ENCODE measurements around the gene ILK.

ILK gene

DNA sequence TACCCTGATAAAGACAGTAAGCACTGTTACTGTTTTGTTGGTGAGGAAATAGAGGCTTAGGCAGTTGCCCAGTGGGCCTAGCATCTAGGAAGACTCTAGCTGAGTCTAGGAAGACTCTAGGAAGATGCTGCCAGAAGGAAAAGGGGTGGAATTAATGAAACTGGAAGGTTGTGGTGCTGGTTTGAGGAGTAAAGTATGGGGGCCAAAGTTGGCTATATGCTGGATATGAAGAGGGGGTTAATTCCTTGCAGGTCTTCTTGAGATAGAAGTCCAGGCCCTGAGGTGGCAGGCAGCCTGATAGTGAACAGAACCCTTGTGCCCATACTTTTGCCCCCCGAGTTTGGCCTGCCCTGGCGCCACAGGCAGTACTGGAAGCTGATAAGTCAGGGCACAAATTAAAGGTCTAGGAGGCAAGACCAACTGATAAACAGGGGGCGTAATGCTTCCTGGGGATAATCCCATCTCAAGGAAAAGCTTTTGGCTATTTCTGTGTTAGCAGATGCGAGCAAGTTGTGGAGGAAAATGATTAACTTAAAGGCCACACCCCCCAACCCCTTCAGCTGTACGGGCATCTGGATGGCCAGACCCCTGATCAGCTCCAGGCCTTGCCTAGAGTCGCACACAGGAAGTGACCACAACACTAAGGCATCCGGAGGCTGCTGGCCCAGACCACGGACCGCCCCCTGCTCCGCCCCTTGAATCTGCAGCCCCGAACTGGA, 3.1 kb downstream of the ILK start:
- peak; percentile 85 for DNase-seq (ENCODE audit: low read depth)

DNA sequence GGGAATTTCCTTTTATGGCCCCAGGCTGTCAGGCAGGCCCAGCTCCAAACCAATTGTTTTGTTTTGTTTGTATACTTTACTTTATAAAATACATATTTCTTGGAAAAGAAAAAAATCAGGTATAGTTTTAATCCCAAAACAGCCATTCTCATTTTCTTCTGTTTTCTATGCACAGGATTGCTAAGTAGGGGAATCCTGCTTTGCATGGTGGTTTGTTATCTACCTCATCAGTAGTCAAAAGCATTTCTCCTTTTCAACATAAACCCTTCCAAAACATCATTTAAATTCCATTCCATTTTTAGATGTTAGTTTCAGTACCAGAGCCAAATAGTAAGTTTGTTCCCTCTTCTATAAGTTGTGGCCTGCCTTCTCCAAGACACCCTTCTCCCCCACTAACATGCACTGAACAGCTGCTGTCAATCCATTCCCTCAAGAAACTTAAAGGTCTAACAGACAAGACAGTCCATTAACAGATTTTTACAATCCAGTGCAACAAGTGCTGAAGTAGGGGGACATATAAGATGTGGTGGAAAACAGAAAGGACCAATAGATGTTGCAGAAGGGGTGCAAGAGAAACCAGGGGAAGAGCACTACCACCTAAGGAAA, 3.7 kb downstream of the ILK start:
- no peak for DNase-seq (ENCODE audit: low read depth)

DNA sequence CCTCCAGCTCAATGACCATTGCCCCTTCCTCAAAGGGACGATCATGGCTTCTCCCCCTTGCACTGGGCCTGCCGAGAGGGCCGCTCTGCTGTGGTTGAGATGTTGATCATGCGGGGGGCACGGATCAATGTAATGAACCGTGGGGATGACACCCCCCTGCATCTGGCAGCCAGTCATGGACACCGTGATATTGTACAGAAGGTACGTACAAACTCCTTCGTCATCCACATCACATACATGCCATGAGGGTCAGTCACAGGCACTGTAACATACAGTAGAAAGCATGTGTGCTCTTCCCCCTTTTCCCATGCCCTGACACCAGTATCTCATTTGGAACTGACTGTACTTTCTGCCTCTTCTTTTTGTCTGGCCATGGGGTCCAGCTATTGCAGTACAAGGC, 4.4 kb downstream of the ILK start:
- no peak for DNase-seq (ENCODE audit: low read depth)

DNA sequence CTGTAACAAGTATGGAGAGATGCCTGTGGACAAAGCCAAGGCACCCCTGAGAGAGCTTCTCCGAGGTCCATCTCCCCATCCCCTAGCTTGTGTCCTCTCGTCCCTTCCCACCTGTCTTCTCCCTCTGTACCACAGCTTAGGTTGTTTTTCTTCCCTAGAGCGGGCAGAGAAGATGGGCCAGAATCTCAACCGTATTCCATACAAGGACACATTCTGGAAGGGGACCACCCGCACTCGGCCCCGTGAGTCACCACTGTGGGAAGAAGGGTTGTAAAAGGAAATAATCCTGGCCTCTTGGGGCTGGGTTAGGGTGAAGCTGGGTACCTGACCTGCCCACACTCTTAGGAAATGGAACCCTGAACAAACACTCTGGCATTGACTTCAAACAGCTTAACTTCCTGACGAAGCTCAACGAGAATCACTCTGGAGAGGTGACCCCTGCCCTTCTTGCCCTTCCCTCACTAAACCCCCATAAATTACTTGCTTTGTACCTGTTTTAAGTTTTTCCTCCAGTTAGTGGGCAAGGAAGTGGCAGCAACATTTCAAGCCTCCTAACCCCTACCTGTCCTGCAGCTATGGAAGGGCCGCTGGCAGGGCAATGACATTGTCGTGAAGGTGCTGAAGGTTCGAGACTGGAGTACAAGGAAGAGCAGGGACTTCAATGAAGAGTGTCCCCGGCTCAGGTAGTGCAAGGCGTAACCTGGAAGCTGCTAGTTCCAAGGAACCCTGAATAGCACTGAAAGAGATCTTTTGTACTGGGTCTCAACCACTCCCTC, 5.3 kb downstream of the ILK start:
- DNase-seq (ENCODE audit: low read depth), result no peak

DNA sequence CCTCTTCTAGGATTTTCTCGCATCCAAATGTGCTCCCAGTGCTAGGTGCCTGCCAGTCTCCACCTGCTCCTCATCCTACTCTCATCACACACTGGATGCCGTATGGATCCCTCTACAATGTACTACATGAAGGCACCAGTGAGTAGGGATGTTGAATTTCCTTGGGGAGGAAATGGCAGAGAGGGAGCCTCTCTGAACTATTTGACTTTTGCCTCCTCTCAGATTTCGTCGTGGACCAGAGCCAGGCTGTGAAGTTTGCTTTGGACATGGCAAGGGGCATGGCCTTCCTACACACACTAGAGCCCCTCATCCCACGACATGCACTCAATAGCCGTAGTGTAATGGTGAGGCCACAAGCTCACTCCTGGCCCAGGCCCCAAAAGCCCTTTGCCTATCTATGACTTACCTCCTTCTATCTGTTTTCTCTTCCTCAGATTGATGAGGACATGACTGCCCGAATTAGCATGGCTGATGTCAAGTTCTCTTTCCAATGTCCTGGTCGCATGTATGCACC, 6.0 kb downstream of the ILK start:
- no peak for DNase-seq (ENCODE audit: low read depth)

DNA sequence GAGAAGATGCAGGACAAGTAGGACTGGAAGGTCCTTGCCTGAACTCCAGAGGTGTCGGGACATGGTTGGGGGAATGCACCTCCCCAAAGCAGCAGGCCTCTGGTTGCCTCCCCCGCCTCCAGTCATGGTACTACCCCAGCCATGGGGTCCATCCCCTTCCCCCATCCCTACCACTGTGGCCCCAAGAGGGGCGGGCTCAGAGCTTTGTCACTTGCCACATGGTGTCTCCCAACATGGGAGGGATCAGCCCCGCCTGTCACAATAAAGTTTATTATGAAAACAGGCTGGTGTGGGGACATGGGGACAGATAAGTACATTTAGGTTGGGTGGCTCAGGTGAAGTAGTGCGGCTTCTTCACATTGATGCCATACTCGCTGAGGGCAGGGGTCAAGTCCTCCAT, 7.0 kb downstream of the ILK start:
- DNase-seq (ENCODE audit: low read depth), result no peak

DNA sequence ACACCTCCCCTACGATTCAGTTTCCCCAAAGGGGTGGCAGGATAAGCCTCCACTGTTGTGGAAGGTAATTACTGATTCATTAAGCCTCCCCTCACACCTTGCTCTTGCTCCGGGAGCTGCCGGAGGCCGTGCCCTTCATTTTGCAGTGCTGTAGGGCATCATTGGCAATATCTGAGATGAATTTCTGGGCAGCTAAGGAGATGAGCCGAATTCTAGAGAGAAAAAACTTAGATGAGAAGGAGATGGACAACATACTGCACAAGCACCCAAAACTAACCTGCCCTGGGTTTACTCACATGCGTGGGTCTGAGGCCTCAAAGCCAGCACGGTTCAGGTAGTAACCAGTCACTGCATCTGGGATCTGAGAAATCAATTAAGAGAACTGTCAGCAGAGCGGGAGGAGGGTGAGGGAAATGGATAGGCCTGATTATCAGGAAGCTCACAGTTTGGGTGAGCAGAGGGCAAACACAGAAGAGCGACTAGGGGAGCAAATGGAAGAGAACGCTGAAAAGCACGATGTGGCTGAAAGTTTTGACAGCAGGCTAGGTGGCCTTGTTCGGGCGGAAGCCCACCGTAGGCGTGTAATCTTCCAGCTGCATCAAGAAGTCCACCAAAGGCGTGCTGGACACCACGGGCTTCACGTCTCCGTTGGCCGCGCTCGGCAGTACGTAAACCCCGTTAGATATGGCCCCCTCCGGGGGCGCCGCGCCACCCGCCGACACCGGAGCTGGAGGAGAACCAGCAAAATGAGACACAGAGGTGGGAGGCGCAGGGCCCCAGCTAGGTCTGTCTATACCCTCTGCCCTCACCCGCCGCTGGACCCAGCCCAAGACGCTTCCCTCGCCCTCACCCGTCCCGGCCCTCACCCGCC, 7.8 kb downstream of the ILK start:
- DNase-seq (ENCODE audit: low read depth), result no peak

DNA sequence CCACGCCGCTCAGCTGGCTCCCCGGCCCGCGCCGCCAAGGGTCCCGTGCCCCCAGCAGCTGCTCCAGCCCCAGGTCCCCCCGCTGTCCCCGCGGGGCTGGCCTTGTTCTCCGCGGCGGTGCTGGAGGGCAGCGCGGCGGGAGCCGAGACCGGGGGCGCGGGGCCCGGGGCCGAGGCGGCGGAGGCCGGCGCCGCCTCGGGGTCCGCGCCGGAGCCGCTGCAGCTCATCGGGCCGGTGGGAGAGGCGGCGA, 8.3 kb downstream of the ILK start:
- no peak for DNase-seq (ENCODE audit: low read depth)

DNA sequence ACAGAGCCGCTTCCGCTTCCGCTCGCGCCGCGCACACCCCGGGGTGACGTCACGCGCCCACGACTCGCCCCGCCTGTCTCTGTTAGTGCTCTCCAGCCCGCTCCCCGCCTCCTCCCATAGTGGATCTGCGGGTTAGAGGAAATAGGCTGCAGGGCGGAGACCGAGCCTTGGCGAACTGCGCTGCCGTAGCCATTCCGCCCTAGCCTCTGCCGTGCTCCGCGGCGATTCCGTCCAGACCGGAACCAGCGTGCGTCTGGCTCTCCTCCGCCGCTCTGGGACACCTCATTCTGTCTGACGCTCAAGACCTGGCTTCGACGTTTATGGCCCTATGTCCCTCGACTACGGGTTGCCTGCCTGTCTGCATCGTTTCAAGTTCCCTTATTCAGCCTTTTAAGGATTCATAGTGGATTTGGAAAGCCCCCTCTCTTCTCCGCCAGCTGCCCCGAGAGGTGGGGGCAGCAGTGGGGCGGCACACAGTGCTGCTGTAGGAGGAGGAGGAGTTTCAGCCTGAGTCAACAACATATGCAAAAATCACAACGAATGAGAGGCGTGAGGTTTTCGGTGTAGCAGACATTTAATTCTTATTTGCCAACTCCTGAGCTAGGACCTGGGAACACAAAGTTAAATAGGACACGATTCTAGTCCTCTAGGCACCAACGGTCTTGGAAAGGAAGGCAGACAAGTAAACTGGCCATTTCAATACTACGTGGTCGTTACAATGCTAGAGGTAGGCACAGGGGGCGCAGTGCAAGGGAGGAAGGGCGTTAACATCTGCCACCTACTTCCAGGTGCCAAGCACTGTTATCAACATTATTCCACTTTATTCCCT, 8.9 kb downstream of the ILK start, which contains the start of gene TAF10:
Gene TAF10 (minus strand): TSS at position 4 of the 829 bp plus-strand sequence. CDS start 27 bp downstream, outside the sequence.
- DNase-seq (ENCODE audit: low read depth), result peak; percentile 77

DNA sequence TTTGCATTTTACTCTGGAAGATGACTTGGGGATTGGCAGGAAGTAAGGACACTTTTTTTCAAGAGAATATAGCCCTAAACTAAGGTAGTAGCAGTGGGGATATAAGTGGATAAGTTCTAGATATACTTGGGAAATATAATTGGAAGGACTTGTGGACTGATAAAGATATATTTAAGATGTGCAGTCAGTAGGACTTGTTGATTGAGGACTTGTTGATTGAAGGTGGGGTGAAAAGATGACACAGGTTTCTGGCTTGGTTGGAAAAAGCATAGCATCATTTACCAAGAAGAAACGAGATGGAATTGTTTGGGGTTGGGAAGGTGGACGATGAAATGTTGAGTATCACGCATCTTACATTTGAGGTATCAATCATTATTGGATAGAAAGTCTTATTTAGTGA, 9.9 kb downstream of the ILK start:
- no peak for DNase-seq (ENCODE audit: low read depth)

DNA sequence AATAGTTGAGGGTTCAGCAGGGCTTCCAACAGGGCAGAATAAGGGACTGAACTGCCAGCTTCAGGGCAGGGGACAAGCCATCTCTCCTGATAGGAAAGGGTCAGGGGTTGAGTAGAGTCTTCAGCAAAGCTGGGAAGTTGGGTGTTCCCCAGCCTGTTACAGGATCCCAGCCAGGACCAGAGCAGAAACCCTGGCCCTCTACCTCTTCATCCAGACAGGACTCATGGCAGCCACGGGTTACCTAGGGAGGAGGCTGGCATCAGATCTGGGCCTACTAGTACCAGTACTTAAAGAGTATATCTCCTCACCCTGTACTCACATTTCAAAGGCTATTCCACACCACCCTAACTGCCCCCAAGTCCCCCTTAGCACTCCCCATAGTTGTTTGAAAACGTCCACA, 10.9 kb downstream of the ILK start:
- DNase-seq (ENCODE audit: low read depth), result no peak

DNA sequence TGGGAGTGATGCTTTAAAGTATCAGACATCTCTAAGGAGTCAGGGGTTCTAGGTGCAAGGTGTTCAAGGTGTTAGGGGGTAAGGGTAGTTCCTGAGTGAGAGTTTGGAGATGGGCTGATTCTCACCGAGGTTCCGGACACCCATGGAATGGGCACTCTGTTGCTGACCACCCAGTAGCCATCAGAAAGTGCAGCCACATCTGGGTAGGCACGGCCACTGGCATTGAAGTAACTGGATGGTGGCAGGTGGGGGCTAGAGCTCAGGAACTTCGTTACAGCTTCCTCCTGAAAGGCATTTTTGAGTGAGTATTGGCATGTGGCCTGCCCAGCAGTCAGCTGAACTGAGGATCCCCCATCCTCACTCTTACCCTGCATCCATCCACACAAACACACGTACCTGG, 11.5 kb downstream of the ILK start:
- no peak for DNase-seq (ENCODE audit: low read depth)

DNA sequence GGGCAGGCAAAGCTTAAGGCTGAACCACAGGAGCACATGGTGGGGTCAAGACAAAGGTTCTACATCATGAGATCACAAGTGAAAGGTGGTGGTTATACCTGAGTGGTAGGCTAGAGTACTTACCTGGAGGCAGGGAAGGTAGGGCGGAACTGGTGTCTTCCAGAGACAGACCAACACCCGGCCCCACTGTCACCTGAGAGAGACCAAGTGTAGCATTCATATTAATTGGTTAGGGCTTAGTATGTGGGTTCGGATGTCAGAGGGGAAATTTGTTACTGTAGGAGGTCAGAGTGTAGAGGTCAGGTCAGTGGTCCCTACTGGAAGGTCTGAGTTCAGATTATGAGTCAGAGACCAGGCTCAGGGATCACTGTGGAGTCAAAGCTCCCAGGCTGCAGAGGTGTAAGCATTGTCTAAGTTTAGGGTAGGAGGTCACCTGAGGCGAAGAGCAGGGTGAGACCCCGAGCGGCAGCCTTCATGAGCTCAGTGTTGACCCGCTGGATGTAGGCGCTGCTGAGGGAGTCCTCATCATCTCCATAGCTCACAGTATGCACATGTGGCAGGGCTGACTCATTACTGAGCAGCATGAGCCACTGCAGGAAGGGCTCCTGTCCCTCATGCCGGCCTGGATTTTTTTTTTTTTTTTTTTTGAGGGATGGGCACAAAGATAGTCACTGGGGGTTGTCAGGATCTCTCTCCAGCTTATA, 12.5 kb downstream of the ILK start:
- no peak for DNase-seq (ENCODE audit: low read depth)

DNA sequence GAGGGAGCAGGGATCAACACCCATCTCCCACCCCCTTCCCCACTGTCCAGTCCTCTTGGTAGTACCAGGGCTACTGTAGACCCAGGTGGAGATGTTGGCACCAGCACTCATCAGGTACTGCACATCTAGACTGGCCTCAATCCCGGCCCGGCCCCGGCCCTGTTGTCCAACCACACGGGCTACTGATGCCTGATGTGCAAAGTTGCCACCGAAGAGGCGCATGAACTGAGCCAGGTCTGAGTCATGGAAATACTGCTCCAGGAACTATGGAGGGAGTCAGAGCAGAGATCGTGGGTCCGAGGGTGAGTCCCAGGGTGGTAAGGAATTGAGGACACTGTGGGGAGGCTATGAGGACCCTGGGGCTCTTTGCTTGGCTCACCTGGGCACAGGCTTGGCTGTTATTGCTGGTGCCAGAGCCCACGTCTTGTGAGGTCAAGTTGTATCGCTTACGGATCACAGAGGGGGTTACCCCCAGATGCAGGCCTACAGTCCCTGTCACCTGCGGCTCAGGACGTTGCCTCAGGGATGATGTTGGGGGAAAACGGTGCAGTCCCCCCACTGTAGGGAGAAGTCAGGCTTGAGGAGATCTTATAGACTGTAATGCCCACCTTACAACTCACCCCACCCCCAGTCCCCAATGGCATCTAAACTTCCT, 13.1 kb downstream of the ILK start:
- no peak for DNase-seq (ENCODE audit: low read depth)

DNA sequence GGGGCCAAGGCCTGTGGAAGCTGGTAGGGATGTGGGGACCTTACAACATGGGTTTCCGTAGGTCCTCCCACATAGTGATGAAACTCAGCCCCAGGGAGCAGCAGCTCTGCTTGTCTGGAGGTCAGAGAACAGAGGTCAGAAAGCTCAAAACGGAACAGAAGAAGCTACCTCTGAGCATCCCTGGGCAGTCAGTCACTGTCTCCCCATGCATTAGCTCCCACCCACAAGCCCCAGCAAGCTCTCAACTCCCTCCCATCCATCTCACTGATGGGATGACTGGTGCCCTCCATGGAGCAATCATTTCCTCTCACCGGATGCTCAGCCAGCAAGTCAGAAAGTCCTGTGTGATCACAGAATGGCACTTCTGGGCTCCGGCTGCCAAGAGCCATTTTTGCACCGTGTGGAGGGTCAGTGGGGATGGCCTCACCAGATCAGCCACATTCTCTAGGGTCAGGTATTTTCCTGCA, 13.8 kb downstream of the ILK start:
- no peak for DNase-seq (ENCODE audit: low read depth)

DNA sequence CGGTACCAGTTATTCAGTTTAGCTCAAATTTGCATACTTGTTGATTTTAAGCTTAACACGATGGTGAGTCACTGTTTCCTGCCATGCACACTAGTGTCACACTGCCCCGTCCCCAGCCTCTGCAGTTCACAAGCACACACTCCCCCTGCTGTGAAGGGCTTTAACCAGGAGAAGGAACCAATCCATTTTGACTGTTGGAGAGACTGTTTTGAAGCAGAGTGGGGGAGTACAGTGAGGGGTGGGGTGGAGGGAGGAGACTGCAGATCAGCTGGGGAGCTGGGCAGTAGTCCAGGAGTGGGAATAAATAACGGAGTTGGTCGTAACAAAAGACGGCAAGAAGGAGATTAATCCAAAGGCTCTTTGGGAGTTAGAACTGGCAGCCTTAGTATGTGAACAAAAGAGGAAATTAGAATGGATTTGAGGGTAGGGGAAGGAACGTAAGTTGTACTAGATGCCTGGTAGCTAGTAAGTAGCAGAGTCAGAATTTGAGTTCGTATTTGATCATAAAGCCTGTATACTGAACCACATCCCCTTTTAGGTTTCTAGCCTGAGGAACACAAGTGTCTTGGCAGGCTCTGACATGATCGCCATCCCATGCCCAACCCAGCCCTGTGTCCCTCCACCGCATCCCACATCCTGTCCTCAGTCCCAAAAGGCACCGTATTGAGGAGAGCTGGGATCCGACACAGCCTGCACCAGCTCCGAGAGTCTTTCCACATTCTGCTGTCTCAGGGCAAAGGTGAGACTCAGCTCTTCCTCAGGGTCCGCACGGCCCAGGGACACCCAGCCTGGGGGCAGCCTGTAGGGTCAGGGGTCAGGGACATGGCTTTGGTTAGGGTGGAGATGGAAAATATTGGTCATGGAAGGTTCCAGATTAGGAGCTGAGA, 14.8 kb downstream of the ILK start:
- no peak for DNase-seq (ENCODE audit: low read depth)

DNA sequence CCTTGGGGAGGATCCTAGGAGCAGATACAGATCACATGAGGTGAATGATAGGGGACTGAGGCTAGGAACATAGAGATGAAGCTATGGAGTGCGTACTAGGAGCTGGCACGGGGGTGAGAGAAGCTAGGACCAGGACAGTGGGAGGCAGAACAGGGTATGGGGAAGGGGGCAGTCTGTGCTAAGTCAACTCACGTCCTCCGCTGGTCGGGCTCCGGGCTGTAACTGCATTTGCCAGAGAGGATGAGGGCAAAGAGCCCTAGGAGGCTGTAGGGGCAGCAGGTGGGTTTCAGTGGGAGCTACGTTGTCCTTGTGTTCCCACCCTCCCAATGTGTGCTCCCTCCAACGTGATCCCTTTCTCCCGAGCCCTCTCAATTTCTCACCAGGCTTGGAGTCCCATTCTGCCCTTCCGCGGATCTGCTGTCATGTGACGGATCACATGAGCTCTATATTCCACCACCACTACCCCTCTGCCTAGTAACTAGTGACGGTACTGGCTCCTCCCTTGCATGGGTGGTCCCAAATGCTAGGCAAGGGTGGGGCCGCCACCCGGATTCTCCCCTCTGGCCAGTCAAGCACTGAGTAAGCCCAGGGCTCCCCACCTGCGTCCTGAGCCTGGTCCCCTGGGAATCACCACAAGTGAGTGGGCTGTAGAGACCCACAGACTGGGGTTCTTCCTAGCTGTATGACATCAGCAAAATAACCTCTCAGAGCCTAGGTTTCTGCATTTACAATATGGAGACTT, 15.6 kb downstream of the ILK start, which contains the start of gene TPP1:
Gene TPP1 (minus strand): TSS at position 419 of the 742 bp plus-strand sequence. CDS start 22 bp downstream, at position 397.
- peak; percentile 90 for DNase-seq (ENCODE audit: low read depth)

DNA sequence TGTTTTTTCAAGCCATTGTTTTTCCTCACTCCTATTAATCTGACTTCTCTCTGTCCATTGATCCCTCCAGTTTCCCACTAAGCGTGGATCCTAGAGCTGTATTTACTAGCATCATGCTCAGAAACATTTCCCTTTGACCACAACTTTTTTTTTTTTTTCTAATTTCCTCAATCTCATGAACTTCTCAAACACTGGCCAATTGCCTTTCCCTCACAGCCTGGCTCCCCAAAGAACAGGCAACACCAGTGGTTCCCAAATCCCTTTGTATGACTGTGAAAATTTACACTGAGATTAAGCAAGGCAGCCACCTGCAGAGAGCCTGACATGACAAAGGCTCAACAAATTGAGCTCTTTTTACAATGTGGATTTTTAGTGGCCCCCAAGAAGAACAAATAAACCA, 17.1 kb downstream of the ILK start:
- no peak for DNase-seq (ENCODE audit: low read depth)

Data from HS-27A (cell line).